ENCODE data around the gene CAP1. TPM values are rescaled to one million over a fixed set of nuclear protein-coding genes. Genes with fewer than 3 reads are reported as not detected.

CAP1 gene
- total and polyA plus RNA-seq, 2 of the 13 experiments (the other 11 are each of a cell fraction or from before 2014, with no cell fraction given): 174 to 195 TPM

- TF ChIP-seq, protein P1, sequence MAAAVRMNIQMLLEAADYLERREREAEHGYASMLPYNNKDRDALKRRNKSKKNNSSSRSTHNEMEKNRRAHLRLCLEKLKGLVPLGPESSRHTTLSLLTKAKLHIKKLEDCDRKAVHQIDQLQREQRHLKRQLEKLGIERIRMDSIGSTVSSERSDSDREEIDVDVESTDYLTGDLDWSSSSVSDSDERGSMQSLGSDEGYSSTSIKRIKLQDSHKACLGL (CRISPR knock-in tag; IDR thresholded peaks at IDR 0.05): 0 out of 2 replicates have a peak, but pooled peaks have one; percentile 3
- no peak; the same call in 1 of the 2 replicates for TF ChIP-seq ZNF225 (CRISPR knock-in tag; IDR thresholded peaks at IDR 0.05)
- TF ChIP-seq ZNF570 (CRISPR knock-in tag; IDR thresholded peaks at IDR 0.05; ENCODE audit: borderline replicate concordance): no peak
- TF ChIP-seq XBP1 (CRISPR knock-in tag; IDR thresholded peaks at IDR 0.05): no peak
- peak; percentile 82 for TF ChIP-seq ASH2L (IDR thresholded peaks at IDR 0.05; ENCODE audit: insufficient read length, low read depth, low read length)
- no peak for TF ChIP-seq CERS6 (CRISPR knock-in tag; IDR thresholded peaks at IDR 0.05)
- TF ChIP-seq RBM22 (optimal IDR thresholded peaks at IDR 0.05; ENCODE audit: low read length): no peak
- TF ChIP-seq NKX3-1 (CRISPR knock-in tag; IDR thresholded peaks at IDR 0.05): no peak
- no peak for TF ChIP-seq CHD2 (IDR thresholded peaks at IDR 0.05; ENCODE audit: low read depth, low read length)
- TF ChIP-seq, protein P2, sequence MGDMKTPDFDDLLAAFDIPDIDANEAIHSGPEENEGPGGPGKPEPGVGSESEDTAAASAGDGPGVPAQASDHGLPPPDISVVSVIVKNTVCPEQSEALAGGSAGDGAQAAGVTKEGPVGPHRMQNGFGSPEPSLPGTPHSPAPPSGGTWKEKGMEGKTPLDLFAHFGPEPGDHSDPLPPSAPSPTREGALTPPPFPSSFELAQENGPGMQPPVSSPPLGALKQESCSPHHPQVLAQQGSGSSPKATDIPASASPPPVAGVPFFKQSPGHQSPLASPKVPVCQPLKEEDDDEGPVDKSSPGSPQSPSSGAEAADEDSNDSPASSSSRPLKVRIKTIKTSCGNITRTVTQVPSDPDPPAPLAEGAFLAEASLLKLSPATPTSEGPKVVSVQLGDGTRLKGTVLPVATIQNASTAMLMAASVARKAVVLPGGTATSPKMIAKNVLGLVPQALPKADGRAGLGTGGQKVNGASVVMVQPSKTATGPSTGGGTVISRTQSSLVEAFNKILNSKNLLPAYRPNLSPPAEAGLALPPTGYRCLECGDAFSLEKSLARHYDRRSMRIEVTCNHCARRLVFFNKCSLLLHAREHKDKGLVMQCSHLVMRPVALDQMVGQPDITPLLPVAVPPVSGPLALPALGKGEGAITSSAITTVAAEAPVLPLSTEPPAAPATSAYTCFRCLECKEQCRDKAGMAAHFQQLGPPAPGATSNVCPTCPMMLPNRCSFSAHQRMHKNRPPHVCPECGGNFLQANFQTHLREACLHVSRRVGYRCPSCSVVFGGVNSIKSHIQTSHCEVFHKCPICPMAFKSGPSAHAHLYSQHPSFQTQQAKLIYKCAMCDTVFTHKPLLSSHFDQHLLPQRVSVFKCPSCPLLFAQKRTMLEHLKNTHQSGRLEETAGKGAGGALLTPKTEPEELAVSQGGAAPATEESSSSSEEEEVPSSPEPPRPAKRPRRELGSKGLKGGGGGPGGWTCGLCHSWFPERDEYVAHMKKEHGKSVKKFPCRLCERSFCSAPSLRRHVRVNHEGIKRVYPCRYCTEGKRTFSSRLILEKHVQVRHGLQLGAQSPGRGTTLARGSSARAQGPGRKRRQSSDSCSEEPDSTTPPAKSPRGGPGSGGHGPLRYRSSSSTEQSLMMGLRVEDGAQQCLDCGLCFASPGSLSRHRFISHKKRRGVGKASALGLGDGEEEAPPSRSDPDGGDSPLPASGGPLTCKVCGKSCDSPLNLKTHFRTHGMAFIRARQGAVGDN (CRISPR knock-in tag; IDR thresholded peaks at IDR 0.05): peak; percentile 60
- TF ChIP-seq ZBTB2 (CRISPR knock-in tag; IDR thresholded peaks at IDR 0.05; ENCODE audit: low read depth): 0 out of 2 replicates have a peak, but pooled peaks have one; percentile 21
- TF ChIP-seq, protein P3, sequence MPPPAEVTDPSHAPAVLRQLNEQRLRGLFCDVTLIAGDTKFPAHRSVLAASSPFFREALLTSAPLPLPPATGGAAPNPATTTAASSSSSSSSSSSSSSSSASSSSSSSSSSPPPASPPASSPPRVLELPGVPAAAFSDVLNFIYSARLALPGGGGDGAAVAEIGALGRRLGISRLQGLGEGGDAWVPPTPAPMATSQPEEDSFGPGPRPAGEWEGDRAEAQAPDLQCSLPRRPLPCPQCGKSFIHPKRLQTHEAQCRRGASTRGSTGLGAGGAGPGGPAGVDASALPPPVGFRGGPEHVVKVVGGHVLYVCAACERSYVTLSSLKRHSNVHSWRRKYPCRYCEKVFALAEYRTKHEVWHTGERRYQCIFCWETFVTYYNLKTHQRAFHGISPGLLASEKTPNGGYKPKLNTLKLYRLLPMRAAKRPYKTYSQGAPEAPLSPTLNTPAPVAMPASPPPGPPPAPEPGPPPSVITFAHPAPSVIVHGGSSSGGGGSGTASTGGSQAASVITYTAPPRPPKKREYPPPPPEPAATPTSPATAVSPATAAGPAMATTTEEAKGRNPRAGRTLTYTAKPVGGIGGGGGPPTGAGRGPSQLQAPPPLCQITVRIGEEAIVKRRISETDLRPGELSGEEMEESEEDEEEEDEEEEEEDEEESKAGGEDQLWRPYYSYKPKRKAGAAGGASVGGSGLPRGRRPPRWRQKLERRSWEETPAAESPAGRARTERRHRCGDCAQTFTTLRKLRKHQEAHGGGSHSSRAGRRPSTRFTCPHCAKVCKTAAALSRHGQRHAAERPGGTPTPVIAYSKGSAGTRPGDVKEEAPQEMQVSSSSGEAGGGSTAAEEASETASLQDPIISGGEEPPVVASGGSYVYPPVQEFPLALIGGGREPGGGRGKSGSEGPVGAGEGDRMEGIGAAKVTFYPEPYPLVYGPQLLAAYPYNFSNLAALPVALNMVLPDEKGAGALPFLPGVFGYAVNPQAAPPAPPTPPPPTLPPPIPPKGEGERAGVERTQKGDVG (CRISPR knock-in tag; IDR thresholded peaks at IDR 0.05; ENCODE audit: borderline replicate concordance): 0 out of 2 replicates have a peak, but pooled peaks have one; percentile 29
- TF ChIP-seq RAD21 (CRISPR knock-in tag; IDR thresholded peaks at IDR 0.05): 0 out of 2 replicates have a peak, but pooled peaks have one; percentile 9
- no peak for TF ChIP-seq NCOA1 (CRISPR knock-in tag; IDR thresholded peaks at IDR 0.05)
- TF ChIP-seq FOXA1 (IDR thresholded peaks at IDR 0.05): no peak
- TF ChIP-seq FOXA1 (CRISPR knock-in tag; IDR thresholded peaks at IDR 0.05): no peak
- TF ChIP-seq NR2C2 (CRISPR knock-in tag; IDR thresholded peaks at IDR 0.05; ENCODE audit: borderline replicate concordance): peak; percentile 59
Observed at GRCh38 chr1:40040511-40041465, at the start of gene CAP1 (continued).
